OCI-LY3 (cell line): ENCODE data around the gene BZW2.

Source experiments
- CTCF ChIP-seq: fragments of 200-600, 300-600 bp; sonication (generic); IDR thresholded peaks from 2 replicates; pipeline ENCODE4 v1.5.1; 2014; ENCODE audit warnings: antibody characterized with exemption, low read length, low read depth
- EZH2phosphoT487 ChIP-seq: fragments of 200-600 bp; shearing (Covaris generic); IDR thresholded peaks from 2 replicates; pipeline ENCODE4 v1.6.1; 2018; ENCODE audit warnings: antibody characterized with exemption, mixed run types, low read depth

- TF ChIP-seq CTCF, result no peak
- TF ChIP-seq EZH2phosphoT487, result no peak
Observed at GRCh38 chr7:16730937-16731336, 85.0 kb downstream of the BZW2 start.
